Measurements from ENCODE around the gene ZNF524.

ZNF524 gene

DNA sequence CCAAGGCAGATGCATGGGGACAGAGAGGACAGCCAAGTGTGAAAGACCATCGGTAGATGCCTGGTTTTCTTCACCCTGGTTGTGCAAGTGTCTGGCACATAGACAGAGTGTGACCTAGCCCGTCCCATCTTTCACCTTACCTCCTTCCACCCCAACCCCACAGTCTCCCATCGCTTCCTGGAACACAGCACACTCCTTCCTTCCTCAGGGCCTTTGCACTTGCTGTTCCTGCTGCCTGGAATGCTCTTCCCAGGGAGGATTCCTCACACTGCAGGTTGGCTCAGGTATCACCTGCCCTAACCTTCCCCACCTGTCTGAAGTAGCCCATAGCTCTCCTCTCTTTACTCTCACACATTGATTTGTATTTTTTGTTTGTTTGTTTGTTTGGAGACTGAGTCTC, 3.8 kb upstream of the ZNF524 start:
- no peak for TF ChIP-seq POLR2AphosphoS5 (IDR thresholded peaks at IDR 0.05; ENCODE audit: low read depth, low read length)
- no peak for TF ChIP-seq SIN3A (IDR thresholded peaks at IDR 0.05; ENCODE audit: borderline replicate concordance, insufficient read depth, low read length)
- TF ChIP-seq REST (IDR thresholded peaks at IDR 0.05; ENCODE audit: insufficient read depth in 1 of 2, low read depth in 2 of 2, low read length in 2 of 2) = no peak
- no peak for TF ChIP-seq FOXP2 (optimal IDR thresholded peaks at IDR 0.05; ENCODE audit: borderline replicate concordance, extremely low read depth, extremely low read length, insufficient read depth)
- no peak for TF ChIP-seq TAF1 (IDR thresholded peaks at IDR 0.05; ENCODE audit: borderline replicate concordance, insufficient read depth, low read length)

GRCh38 chr19:55597501-55597921, 2.6 kb upstream of the ZNF524 start:
- TF ChIP-seq SIN3A (IDR thresholded peaks at IDR 0.05; ENCODE audit: borderline replicate concordance, insufficient read depth, low read length) (no peak), REST (IDR thresholded peaks at IDR 0.05; ENCODE audit: insufficient read depth in 1 of 2, low read depth in 2 of 2, low read length in 2 of 2) (no peak)

DNA sequence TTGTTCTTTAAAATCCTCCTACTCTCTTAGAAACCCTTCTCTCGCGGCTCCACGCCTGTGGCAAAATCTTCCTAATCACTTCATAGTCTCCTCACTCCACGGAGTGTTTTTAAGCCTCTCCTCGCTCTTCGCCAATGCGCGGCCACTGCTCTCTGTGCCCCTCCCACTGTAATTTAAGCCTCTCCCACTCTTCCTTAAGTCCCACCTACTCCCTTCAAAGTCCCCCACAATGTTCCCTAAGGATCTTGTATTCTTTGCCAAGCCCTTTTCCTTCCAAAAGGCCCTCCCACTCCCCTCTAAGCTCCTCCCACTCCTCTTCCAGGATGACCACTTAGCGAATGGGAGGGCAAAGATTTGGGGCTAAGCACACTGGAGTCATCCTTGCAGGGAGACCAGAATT, 2.1 kb upstream of the ZNF524 start:
- no peak for TF ChIP-seq TAF1 (IDR thresholded peaks at IDR 0.05; ENCODE audit: borderline replicate concordance, insufficient read depth, low read length)
- TF ChIP-seq REST (IDR thresholded peaks at IDR 0.05; ENCODE audit: insufficient read depth in 1 of 2, low read depth in 2 of 2, low read length in 2 of 2) = no peak
- no peak for TF ChIP-seq POLR2AphosphoS5 (IDR thresholded peaks at IDR 0.05; ENCODE audit: low read depth, low read length)
- TF ChIP-seq FOXP2 (optimal IDR thresholded peaks at IDR 0.05; ENCODE audit: borderline replicate concordance, extremely low read depth, extremely low read length, insufficient read depth) = no peak
- no peak for TF ChIP-seq SIN3A (IDR thresholded peaks at IDR 0.05; ENCODE audit: borderline replicate concordance, insufficient read depth, low read length)

GRCh38 chr19:55598719-55599467, 1.2 kb upstream of the ZNF524 start:
- TF ChIP-seq POLR2AphosphoS5 (IDR thresholded peaks at IDR 0.05; ENCODE audit: low read depth, low read length) (peak; percentile 81; the same call in 1 of the 2 replicates), SIN3A (IDR thresholded peaks at IDR 0.05; ENCODE audit: borderline replicate concordance, insufficient read depth, low read length) (no peak), REST (IDR thresholded peaks at IDR 0.05; ENCODE audit: insufficient read depth in 1 of 2, low read depth in 2 of 2, low read length in 2 of 2) (no peak; a peak in 1 of 4 replicates), FOXP2 (optimal IDR thresholded peaks at IDR 0.05; ENCODE audit: borderline replicate concordance, extremely low read depth, extremely low read length, insufficient read depth) (no peak), TAF1 (IDR thresholded peaks at IDR 0.05; ENCODE audit: borderline replicate concordance, insufficient read depth, low read length) (no peak)

DNA sequence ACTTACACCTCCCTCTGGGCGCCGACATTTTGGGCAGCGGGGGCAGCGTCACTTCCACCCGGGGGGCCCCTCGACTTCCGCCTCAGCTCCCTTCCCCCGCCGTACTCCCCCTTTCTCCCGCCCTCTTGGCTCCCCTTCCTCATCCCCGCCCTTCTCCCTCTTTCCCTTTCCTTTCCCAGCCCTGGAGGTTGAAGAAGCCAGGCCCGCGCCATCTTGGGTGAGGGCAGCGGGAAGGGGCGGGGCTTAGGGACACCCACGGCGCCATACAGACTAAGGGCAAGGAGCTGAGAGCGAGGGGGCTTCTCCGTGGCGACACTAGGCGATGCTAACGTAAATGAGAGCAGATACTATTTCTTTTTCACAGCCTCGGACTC, 633 bp upstream of the ZNF524 start, which contains the start of gene FIZ1:
TSS of gene FIZ1 (minus strand) at position 50 of the 374 bp plus-strand sequence. CDS start 1,652 bp downstream, outside the sequence.
- 0 out of 2 replicates have a peak, but pooled peaks have one; percentile 13 for TF ChIP-seq SIN3A (IDR thresholded peaks at IDR 0.05; ENCODE audit: borderline replicate concordance, insufficient read depth, low read length)
- peak; percentile 31 for TF ChIP-seq FOXP2 (optimal IDR thresholded peaks at IDR 0.05; ENCODE audit: borderline replicate concordance, extremely low read depth, extremely low read length, insufficient read depth)
- TF ChIP-seq TAF1 (IDR thresholded peaks at IDR 0.05; ENCODE audit: borderline replicate concordance, insufficient read depth, low read length) = no peak
- TF ChIP-seq REST (IDR thresholded peaks at IDR 0.05; ENCODE audit: insufficient read depth in 1 of 2, low read depth in 2 of 2, low read length in 2 of 2) = no peak; a peak in 1 of 4 replicates
- TF ChIP-seq POLR2AphosphoS5 (IDR thresholded peaks at IDR 0.05; ENCODE audit: low read depth, low read length) = peak; percentile 53
